HG03575 (cell line): ENCODE results near the gene SLC9A1.

Source experiments
- ATAC-seq: cut with Tn5 transposase; IDR thresholded peaks from one replicate; pipeline ENCODE4 v1.9.1; 2021; ENCODE audit not compliant: unreplicated experiment, insufficient number of reproducible peaks, low FRiP score; ENCODE audit errors: extremely low read depth

The SLC9A1 gene

GRCh38 chr1:27113861-27114260 lies 41.1 kb downstream of the SLC9A1 start:
- ATAC-seq, result no peak

- ATAC-seq, result no peak
Measured at GRCh38 chr1:27111626-27112573, 43.0 kb downstream of the SLC9A1 start.

GRCh38 chr1:27109103-27109822 lies 45.7 kb downstream of the SLC9A1 start:
- ATAC-seq, result no peak

DNA sequence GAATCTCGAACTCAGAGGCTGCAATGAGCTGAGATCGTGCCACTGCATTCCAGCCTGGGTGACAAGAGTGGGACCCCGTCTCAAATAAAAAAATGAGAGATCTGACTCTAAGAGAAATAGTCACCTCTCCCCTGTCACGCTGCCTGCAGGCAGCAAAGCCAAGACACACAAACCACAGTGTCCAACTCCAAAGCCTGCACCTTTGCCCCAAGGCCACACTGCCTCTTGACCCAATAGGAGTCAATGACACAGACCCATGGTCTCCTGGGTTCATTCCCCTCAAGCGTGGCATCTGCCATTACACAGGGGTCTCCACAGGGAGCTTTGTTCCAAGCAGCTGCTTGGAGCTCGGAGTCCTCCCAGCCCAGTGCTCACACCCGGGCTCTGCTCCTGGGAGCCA lies 46.3 kb downstream of the SLC9A1 start:
- no peak for ATAC-seq

DNA sequence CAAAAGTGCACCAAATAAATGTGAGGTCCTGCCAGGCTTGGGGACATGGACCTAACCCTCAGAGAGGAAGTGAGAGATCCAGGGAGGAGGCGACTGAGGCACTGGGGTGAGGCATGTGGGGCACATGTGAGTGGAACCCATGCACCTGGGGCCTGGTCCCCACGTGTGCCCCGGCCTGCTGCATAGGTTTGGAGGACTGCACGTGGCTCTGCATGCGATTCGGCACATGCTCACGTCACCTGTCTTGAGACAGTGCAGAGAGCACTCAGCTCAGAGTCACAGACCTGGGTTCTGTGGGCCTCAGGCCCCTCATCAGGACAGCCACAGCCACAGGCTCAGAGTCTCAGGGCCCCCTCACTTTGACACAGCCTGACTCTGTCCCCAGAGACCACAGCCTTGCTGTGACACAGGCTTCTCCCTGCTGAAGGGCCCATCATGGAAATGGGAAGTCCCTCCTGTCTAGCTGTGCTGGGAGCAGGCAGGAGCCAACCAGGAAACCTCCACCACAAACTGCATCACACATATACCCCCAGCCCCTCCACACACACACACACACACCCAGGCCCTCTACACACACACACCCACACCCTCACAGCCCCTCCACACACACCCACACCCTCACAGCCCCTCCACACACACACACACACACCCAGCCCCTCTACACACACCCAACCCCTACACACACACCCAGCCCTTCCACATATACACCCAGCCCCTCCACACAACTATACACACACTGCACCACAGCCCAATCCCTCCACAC lies 48.2 kb downstream of the SLC9A1 start:
- no peak for ATAC-seq

DNA sequence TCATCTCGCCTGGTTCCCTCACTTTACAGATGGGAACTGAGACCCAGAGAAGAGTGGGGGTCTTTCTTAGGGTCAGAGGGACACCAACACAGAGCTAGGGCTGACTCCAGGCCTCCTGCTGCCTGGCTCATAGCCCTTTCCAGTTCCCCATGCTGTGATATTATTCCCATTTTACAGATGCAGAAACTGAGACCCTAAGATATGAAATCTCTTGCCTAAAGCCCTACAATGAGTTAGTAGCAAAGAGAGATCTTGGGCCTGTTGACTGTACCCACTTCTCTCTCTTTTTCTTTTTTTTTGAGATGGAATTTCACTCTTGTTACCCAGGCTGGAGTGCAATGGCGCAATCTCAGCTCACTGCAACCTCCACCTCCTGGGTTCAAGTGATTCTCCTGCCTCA lies 49.9 kb downstream of the SLC9A1 start:
- ATAC-seq, result no peak

GRCh38 chr1:27103498-27103897 lies 51.4 kb downstream of the SLC9A1 start:
- no peak for ATAC-seq

DNA sequence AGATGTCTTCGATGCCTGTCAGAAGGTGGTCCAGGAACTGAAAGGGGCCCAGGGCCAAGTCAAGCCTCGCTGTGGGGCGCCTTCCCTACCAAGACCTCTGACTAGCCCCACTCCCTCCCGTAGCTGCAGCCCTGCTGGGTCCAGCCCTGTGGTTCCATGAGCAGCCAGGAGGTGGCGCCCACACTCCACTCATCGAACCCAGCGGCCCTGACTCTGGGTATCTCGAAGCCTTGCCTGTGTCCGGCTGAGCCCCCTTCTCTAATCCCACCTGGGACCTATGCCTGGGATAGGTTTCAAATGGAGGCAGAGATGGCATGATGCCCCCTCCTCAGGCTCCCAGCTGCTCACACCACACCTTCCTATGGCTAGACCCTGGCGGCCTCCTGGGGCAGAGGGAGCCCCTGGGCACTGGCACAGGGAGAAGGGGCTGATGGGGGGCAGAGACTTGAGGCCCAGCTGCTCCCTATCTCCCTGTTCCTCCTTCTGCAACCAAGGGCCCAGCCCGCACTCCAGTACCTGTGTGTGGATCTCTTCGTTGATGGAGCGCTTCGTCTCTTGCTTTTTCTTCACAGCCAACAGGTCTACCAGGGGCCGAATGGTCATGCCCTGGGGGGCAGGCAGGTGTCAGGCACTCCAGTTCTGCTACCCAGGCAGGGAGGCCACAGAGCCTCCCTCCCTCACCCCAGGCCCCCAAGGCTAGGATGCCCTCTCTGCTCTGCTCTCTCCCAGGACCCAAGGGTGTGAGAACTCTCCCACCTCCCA lies 52.0 kb downstream of the SLC9A1 start:
- no peak for ATAC-seq

GRCh38 chr1:27102134-27102706 lies 52.7 kb downstream of the SLC9A1 start:
- ATAC-seq, result no peak

DNA sequence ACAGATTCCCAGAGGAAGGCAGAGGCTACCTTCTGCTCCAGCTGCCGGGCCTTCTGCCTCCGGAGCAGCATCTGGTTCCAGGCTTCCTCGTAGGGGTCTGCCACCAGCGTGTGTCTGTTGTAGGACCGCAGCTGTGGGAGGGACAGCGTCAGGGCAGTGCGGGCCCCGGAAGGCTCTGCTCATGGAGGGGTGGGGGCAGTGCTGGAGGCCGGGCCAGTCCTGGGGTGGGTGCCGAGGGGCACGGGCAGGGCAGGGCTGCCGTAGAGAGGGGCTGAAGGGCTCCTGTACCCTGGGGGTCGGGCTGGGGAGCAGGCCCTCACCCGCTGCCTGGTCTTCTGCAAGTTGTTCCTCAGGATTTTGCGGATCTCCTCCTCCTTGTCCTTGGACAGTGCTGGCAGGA lies 53.2 kb downstream of the SLC9A1 start:
- ATAC-seq, result no peak

- ATAC-seq, result no peak
Measured at GRCh38 chr1:27101054-27101491, 53.9 kb downstream of the SLC9A1 start.

DNA sequence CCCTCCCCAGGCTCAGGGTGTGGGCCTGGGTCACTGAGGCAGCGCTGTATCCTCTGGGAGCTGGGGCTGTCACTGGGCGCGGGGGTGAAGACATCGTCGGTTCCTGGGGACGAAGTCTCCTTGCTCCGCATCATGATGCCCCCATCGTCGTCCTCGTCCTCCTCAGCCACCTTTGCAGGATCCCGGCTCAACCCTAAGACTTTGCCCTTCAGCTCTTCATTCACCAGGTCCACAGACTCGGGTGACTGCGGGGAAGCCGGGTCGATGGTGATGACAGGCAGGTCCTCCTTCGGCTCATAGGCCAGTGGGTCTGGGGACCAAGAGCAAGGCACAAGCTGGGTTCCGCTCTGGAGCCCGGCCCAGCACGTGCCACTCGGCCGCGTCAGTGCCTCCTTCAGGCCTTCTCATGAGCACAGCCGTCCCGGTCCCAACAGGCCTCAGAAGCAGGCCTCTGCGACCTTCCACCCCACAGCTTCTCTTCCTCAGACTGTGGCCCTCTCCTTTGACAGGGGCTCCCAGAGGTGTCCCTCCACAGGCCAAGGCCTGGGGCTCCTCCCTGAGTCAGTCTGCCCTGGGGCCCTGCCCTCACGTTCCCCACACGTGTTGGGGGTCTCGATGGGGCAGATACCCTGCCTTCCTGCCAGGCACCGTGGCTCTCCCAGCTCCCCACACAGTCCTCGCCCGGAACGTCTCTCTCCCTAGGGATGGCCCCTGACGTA lies 54.4 kb downstream of the SLC9A1 start:
- ATAC-seq, result no peak

DNA sequence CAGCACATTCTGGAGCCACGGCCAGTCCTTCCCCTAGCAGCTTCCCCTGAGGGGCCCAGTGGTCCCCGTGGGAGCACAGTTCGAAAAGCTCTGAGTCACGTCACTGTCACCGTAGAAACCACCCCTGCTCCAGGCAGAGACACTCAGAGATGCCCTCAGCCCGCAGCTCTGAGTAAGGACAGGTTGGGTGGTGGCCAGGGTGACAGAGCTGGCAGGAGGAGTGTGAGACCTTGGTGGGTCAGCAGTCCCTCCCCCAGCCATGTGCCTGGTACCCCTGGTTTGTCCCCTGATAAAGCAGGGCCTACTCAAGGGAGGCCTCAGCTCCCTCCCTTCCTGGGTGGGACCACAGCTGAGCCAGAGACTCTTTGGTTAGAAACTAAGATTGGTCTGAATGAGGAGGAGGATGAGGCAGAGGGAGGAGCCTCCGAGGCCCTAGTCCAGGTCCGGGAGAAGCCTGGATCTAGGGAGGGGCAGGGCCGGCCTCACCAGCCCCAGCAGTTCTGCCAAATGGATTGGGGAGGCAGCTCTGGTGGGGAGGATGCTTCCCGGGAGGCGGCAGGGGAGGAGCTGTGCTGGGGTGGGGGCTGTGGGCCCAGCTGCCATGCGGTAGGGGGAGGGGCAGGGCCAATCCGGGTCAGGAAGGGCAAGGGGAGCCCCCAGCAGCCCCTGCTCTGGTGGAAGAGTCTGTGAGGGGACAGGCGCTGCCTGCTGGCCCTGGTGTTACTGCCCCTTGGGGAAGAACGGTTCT lies 55.2 kb downstream of the SLC9A1 start:
- ATAC-seq, result no peak

DNA sequence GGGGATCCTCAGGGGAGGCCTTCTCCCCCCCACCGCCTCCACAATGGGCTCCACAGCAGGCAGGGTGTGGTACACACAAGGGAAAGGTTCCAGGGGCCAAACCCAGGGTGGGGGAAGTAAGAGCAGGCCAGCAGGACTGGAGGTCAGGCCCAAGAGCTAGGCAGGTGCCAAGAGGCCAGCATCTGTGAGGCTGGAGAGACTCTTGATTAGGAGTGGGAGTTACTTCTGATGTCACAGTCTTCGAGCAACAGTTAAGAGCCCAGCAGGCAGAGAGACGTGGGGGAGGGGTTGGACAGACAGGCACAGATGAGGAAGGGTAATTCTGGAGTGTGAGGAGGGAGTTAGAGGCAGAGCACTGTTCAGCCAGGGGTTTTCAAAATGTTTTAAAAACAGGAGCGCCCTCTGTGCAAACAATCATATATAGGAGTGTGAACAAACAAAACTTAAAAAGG lies 55.8 kb downstream of the SLC9A1 start:
- ATAC-seq, result no peak

GRCh38 chr1:27098431-27099134 lies 56.3 kb downstream of the SLC9A1 start:
- no peak for ATAC-seq

DNA sequence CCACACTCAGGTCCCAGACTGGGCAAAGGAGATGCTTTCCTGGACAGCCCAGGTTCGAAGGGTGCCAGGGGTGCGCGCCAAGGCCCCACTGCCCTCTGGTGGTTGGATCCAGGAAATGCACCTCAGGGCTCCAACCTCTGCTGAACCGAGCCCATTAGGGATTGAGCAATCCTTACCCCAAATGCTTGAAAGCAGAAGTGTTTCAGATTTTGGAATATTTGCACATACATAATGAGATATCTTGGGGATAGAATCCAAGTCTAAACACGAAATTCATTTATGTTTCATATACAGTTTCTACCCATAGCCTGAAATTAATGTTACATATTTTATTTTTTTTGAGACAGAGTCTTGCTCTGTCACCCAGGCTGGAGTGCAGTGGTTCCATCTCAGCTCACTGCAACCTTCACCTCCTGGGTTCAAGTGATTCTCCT lies 57.4 kb downstream of the SLC9A1 start:
- ATAC-seq, result no peak

- no peak for ATAC-seq
Measured at GRCh38 chr1:27095576-27095975, 59.3 kb downstream of the SLC9A1 start.
